DND-41 (cell line): ENCODE results near the gene GABRB3.

Experiments used
- ATAC-seq: fragments of 200-7000 bp; cut with Tn5 transposase; 3 replicates; pipeline ENCODE4 v1.9.1; 2021; ENCODE audit warnings: low read depth; ENCODE audit not compliant: insufficient read depth
- DNase-seq: peaks from one replicate; pipeline ENCODE4 v3.0.0-alpha.2; 2020
- H2AFZ ChIP-seq: 2 replicates; pipeline ENCODE4 v1.6.0; 2012; ENCODE audit warnings: low read depth, low read length
- H3K27ac ChIP-seq: 2 replicates; pipeline ENCODE4 v1.5.1; 2012; ENCODE audit warnings: low read length, inconsistent platforms
- H3K27me3 ChIP-seq: fragments of 200-600 bp; sonication (generic); 2 replicates; pipeline ENCODE4 v1.6.0; 2012; ENCODE audit warnings: low read length, mild to moderate bottlenecking, inconsistent platforms; ENCODE audit not compliant: insufficient read depth, poor library complexity
- H3K36me3 ChIP-seq: 2 replicates; pipeline ENCODE4 v1.5.1; 2012; ENCODE audit warnings: low read length, inconsistent platforms; ENCODE audit not compliant: insufficient read depth
- H3K4me1 ChIP-seq: 2 replicates; pipeline ENCODE4 v1.5.1; 2012; ENCODE audit warnings: mild to moderate bottlenecking, low read length; ENCODE audit not compliant: insufficient read depth
- H3K4me2 ChIP-seq: 2 replicates; pipeline ENCODE4 v1.6.0; 2012; ENCODE audit warnings: mild to moderate bottlenecking, moderate library complexity, low read length, inconsistent platforms; ENCODE audit not compliant: insufficient read depth
- H3K4me3 ChIP-seq, 2 experiments: fragments of 200-600 bp in 1 of 2; shearing (Covaris generic) in 1 of 2; 2 replicates each; pipeline ENCODE4 v1.5.1; 2012 to 2016; ENCODE audit warnings: inconsistent platforms in 2 of 2, low read length in 2 of 2, mild to moderate bottlenecking in 2 of 2, low read depth in 1 of 2, moderate library complexity in 1 of 2
- H3K79me2 ChIP-seq: 2 replicates; pipeline ENCODE4 v1.6.0; 2012; ENCODE audit warnings: low read length, inconsistent platforms; ENCODE audit not compliant: insufficient read depth
- H3K9ac ChIP-seq: 2 replicates; pipeline ENCODE4 v1.6.0; 2012; ENCODE audit warnings: low read depth, mild to moderate bottlenecking, inconsistent platforms, low read length, moderate library complexity
- H3K9me3 ChIP-seq: 2 replicates; pipeline ENCODE4 v1.5.1; 2012; ENCODE audit warnings: low read length, moderate library complexity, mild to moderate bottlenecking, inconsistent platforms; ENCODE audit not compliant: insufficient read depth, severe bottlenecking
- H4K20me1 ChIP-seq: 2 replicates; pipeline ENCODE4 v1.6.0; 2012; ENCODE audit warnings: low read length; ENCODE audit not compliant: insufficient read depth
- CTCF ChIP-seq: IDR thresholded peaks from 2 replicates; pipeline ENCODE4 v1.5.1; 2012; ENCODE audit warnings: borderline replicate concordance, low read length, moderate library complexity, mild to moderate bottlenecking; ENCODE audit not compliant: poor library complexity, severe bottlenecking; ENCODE audit errors: extremely low read depth
- EZH2 ChIP-seq: IDR thresholded peaks from 3 replicates; pipeline ENCODE4 v1.6.1; 2012; ENCODE audit warnings: borderline replicate concordance, low read depth, mild to moderate bottlenecking, moderate library complexity, low read length, inconsistent platforms; ENCODE audit not compliant: severe bottlenecking

Gene GABRB3

GRCh38 chr15:26628879-26629529 lies 143.9 kb downstream of the GABRB3 start:
- TF ChIP-seq CTCF (no peak), EZH2 (no peak)
- Histone ChIP-seq H3K9me3 (no peaks in the 10 kb centered on the region), H3K36me3 (no peaks in the 10 kb centered on the region), H4K20me1 (no peaks in the 10 kb centered on the region), H2AFZ (no peak overlapping the region), H3K4me3 (no peak overlapping the region), H3K27ac (no peak overlapping the region), H3K9ac (no peak overlapping the region), H3K4me2 (no peak overlapping the region), H3K4me1 (no peaks in the 10 kb centered on the region), H3K27me3 (no peaks in the 10 kb centered on the region), H3K79me2 (no peaks in the 10 kb centered on the region)
- ATAC-seq: no peak
- DNase-seq: no peak

- Histone ChIP-seq H3K4me1 (no peaks in the 10 kb centered on the region), H3K27me3 (no peaks in the 10 kb centered on the region), H3K36me3 (no peaks in the 10 kb centered on the region), H2AFZ (no peak overlapping the region), H3K4me3 (no peak overlapping the region), H3K79me2 (no peaks in the 10 kb centered on the region), H3K9me3 (no peaks in the 10 kb centered on the region), H4K20me1 (no peaks in the 10 kb centered on the region), H3K27ac (no peak overlapping the region), H3K9ac (no peak overlapping the region), H3K4me2 (no peak overlapping the region)
- DNase-seq: no peak
- no peak for TF ChIP-seq CTCF
- no peak for TF ChIP-seq EZH2
- no peak for ATAC-seq
These were observed 144.8 kb downstream of the GABRB3 start for GRCh38 chr15:26628071-26628470.

GRCh38 chr15:26624128-26624527 lies 148.7 kb downstream of the GABRB3 start:
- H3K4me1 ChIP-seq: no peaks in the 10 kb centered on the region

More at GRCh38 chr15:26624128-26624527, 148.7 kb downstream of the GABRB3 start:
- Histone ChIP-seq H3K4me2 (no peak overlapping the region), H3K36me3 (no peaks in the 10 kb centered on the region), H4K20me1 (no peaks in the 10 kb centered on the region), H3K4me3 (no peak overlapping the region), H3K9ac (no peak overlapping the region), H3K79me2 (no peaks in the 10 kb centered on the region), H3K27ac (no peak overlapping the region), H3K27me3 (no peaks in the 10 kb centered on the region), H2AFZ (no peak overlapping the region), H3K9me3 (no peaks in the 10 kb centered on the region)
- TF ChIP-seq EZH2 (no peak), CTCF (no peak)
- no peak for DNase-seq
- ATAC-seq: no peak
